Neural progenitor cell (in vitro differentiated cells): Measurements from ENCODE around the gene FAM98A. TPM values are rescaled to one million over a fixed set of nuclear protein-coding genes. Genes with fewer than 3 reads are reported as not detected.

ENCODE experiments used
- DNase-seq: peaks from one replicate; pipeline ENCODE4 v3.0.0-alpha.2; 2016; ENCODE audit warnings: low spot score
- H2AFZ ChIP-seq: fragments of 200-600 bp; sonication (generic); replicated peaks from 2 replicates; pipeline ENCODE4 v1.6.1; 2016; ENCODE audit warnings: antibody characterized with exemption
- H3F3A ChIP-seq: fragments of 200-600 bp; sonication (generic); 2 replicates; pipeline ENCODE4 v1.6.1; 2016; ENCODE audit warnings: antibody characterized with exemption, low read depth
- H3K27ac ChIP-seq: fragments of 200-600 bp; sonication (generic); 2 replicates; pipeline ENCODE4 v1.5.1; 2016; ENCODE audit warnings: mild to moderate bottlenecking
- H3K27me3 ChIP-seq: fragments of 200-600 bp; sonication (generic); 2 replicates; pipeline ENCODE4 v1.6.1; 2016; ENCODE audit warnings: mild to moderate bottlenecking, moderate library complexity
- H3K36me3 ChIP-seq: fragments of 200-600 bp; sonication (generic); 2 replicates; pipeline ENCODE4 v1.5.1; 2016
- H3K4me1 ChIP-seq: fragments of 200-600 bp; sonication (generic); 2 replicates; pipeline ENCODE4 v1.6.1; 2016; ENCODE audit warnings: mixed run types
- H3K4me2 ChIP-seq: fragments of 200-600 bp; sonication (generic); 2 replicates; pipeline ENCODE4 v1.6.1; 2016
- H3K4me3 ChIP-seq: fragments of 200-600 bp; sonication (generic); 2 replicates; pipeline ENCODE4 v1.5.1; 2016
- H3K79me2 ChIP-seq: fragments of 200-600 bp; sonication (generic); 2 replicates; pipeline ENCODE4 v1.6.1; 2016; ENCODE audit warnings: low read depth
- H3K9ac ChIP-seq: fragments of 200-600 bp; sonication (generic); 2 replicates; pipeline ENCODE4 v1.6.1; 2016
- H3K9me3 ChIP-seq: fragments of 200-600 bp; sonication (generic); 2 replicates; pipeline ENCODE4 v1.5.1; 2016; ENCODE audit warnings: low read depth
- H4K20me1 ChIP-seq: fragments of 200-600 bp; sonication (generic); 2 replicates; pipeline ENCODE4 v1.6.1; 2016; ENCODE audit warnings: low read depth
- H3K27ac Mint-ChIP-seq: 3 replicates; pipeline ENCODE4 v1.8.0; 2021; ENCODE audit warnings: mixed read lengths
- H3K27me3 Mint-ChIP-seq: 2 replicates; pipeline ENCODE4 v1.8.0; 2022; ENCODE audit warnings: low read depth, mild to moderate bottlenecking, inconsistent platforms, moderate library complexity, mixed read lengths; ENCODE audit not compliant: insufficient read depth
- H3K36me3 Mint-ChIP-seq: 3 replicates; pipeline ENCODE4 v1.8.0; 2021; ENCODE audit warnings: mixed read lengths
- H3K4me1 Mint-ChIP-seq: 3 replicates; pipeline ENCODE4 v1.8.0; 2021; ENCODE audit warnings: mixed read lengths
- H3K4me3 Mint-ChIP-seq: 3 replicates; pipeline ENCODE4 v1.8.0; 2021; ENCODE audit warnings: mild to moderate bottlenecking, moderate library complexity, mixed read lengths
- H3K9me3 Mint-ChIP-seq: 3 replicates; pipeline ENCODE4 v1.8.0; 2020; ENCODE audit warnings: mixed read lengths
- EZH2 ChIP-seq: fragments of 200-600 bp; sonication (generic); IDR thresholded peaks from 2 replicates; pipeline ENCODE4 v1.6.1; 2017; ENCODE audit warnings: antibody characterized with exemption, mild to moderate bottlenecking, moderate library complexity
- EZH2phosphoT487 ChIP-seq: fragments of 200-600 bp; sonication (generic); IDR thresholded peaks from 2 replicates; pipeline ENCODE4 v1.6.1; 2017; ENCODE audit warnings: antibody characterized with exemption
- total RNA-seq: library from RNA; depleted of rRNA; stranded (reverse); fragments of >200 nt; gene quantifications from 2 replicates; pipeline ENCODE4 v1.2.3, GENCODE V29; 2015; ENCODE audit warnings: low replicate concordance
- TF ChIP-seq, protein P1 (sequence below): fragments of 200-600 bp; sonication (generic); IDR thresholded peaks from 2 replicates; pipeline ENCODE4 v1.5.1; 2017; ENCODE audit warnings: antibody characterized with exemption, mild to moderate bottlenecking

The FAM98A gene
- total RNA-seq, 1 donor from 2014 or later: 16.5 TPM

DNA sequence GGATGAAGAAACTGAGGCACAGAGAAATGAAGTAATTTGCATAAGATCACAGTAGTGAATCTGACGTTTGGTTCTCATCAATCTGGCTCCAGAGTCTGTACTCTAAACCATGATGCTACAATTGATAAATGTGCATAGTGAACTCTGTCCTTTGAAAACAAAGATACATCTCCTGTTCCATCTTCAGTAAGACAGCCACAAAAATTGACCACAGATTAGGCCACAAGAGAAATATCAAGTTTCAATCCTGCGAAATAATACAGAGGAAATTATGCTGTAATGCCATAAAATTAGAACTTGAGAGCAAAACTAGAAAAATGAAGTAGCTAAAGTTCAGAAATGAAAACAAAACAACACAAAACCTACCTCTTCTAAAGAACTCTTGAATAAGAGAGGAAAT is 28.4 kb downstream of the FAM98A start:
- H3K4me3 ChIP-seq: no peak overlapping the region
- no peak for TF ChIP-seq EZH2phosphoT487
- no peak for TF ChIP-seq EZH2
- TF ChIP-seq, protein P1, sequence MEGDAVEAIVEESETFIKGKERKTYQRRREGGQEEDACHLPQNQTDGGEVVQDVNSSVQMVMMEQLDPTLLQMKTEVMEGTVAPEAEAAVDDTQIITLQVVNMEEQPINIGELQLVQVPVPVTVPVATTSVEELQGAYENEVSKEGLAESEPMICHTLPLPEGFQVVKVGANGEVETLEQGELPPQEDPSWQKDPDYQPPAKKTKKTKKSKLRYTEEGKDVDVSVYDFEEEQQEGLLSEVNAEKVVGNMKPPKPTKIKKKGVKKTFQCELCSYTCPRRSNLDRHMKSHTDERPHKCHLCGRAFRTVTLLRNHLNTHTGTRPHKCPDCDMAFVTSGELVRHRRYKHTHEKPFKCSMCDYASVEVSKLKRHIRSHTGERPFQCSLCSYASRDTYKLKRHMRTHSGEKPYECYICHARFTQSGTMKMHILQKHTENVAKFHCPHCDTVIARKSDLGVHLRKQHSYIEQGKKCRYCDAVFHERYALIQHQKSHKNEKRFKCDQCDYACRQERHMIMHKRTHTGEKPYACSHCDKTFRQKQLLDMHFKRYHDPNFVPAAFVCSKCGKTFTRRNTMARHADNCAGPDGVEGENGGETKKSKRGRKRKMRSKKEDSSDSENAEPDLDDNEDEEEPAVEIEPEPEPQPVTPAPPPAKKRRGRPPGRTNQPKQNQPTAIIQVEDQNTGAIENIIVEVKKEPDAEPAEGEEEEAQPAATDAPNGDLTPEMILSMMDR: no peak
- H3K4me2 ChIP-seq: no peak overlapping the region
- H3K9ac ChIP-seq: no peak overlapping the region
- Mint-ChIP-seq H3K36me3 (no peaks in the 10 kb centered on the region), H3K4me3 (no peak overlapping the region), H3K9me3 (no peaks in the 10 kb centered on the region), H3K27me3 (no peaks in the 10 kb centered on the region), H3K4me1 (no peaks in the 10 kb centered on the region), H3K27ac (no peak overlapping the region)
- H3K4me1 ChIP-seq: no peaks in the 10 kb centered on the region
- no peak overlapping the region for H2AFZ ChIP-seq
- no peaks in the 10 kb centered on the region for H4K20me1 ChIP-seq
- no peaks in the 10 kb centered on the region for H3K36me3 ChIP-seq
- H3K79me2 ChIP-seq: no peaks in the 10 kb centered on the region
- H3K27me3 ChIP-seq: no peaks in the 10 kb centered on the region
- no peak for DNase-seq
- H3F3A ChIP-seq: no peaks in the 10 kb centered on the region
- no peaks in the 10 kb centered on the region for H3K9me3 ChIP-seq
- no peak overlapping the region for H3K27ac ChIP-seq

GRCh38 chr2:33561872-33562271 is 37.2 kb downstream of the FAM98A start:
- Mint-ChIP-seq H3K27ac (no peak overlapping the region), H3K27me3 (no peaks in the 10 kb centered on the region), H3K4me1 (no peaks in the 10 kb centered on the region), H3K36me3 (no peaks in the 10 kb centered on the region), H3K4me3 (no peak overlapping the region), H3K9me3 (no peaks in the 10 kb centered on the region)
- no peaks in the 10 kb centered on the region for H3F3A ChIP-seq
- no peaks in the 10 kb centered on the region for H3K36me3 ChIP-seq
- H2AFZ ChIP-seq: no peak overlapping the region
- no peak overlapping the region for H3K4me2 ChIP-seq
- no peaks in the 10 kb centered on the region for H3K9me3 ChIP-seq
- no peak overlapping the region for H3K27ac ChIP-seq
- no peaks in the 10 kb centered on the region for H3K4me1 ChIP-seq
- H4K20me1 ChIP-seq: no peaks in the 10 kb centered on the region
- TF ChIP-seq EZH2phosphoT487 (no peak), EZH2 (no peak)
- TF ChIP-seq, protein P1: no peak
- no peaks in the 10 kb centered on the region for H3K79me2 ChIP-seq
- no peak overlapping the region for H3K9ac ChIP-seq
- DNase-seq: no peak
- no peak overlapping the region for H3K4me3 ChIP-seq
- H3K27me3 ChIP-seq: no peaks in the 10 kb centered on the region

- no peaks in the 10 kb centered on the region for H3K36me3 Mint-ChIP-seq
- no peaks in the 10 kb centered on the region for H3F3A ChIP-seq
- H3K4me3 ChIP-seq: no peak overlapping the region
- H2AFZ ChIP-seq: no peak overlapping the region
- no peaks in the 10 kb centered on the region for H3K4me1 ChIP-seq
- no peak for TF ChIP-seq EZH2
- TF ChIP-seq, protein P1: no peak
- no peak for TF ChIP-seq EZH2phosphoT487
- H3K27ac Mint-ChIP-seq: no peak overlapping the region
- no peak overlapping the region for H3K27ac ChIP-seq
- H3K27me3 ChIP-seq: no peaks in the 10 kb centered on the region
- no peak overlapping the region for H3K9ac ChIP-seq
- no peak overlapping the region for H3K4me3 Mint-ChIP-seq
- H4K20me1 ChIP-seq: no peaks in the 10 kb centered on the region
- H3K4me1 Mint-ChIP-seq: no peaks in the 10 kb centered on the region
- peaks cover 3% of the 10 kb centered on the region for H3K9me3 Mint-ChIP-seq
- no peaks in the 10 kb centered on the region for H3K9me3 ChIP-seq
- no peak for DNase-seq
- no peaks in the 10 kb centered on the region for H3K79me2 ChIP-seq
- H3K36me3 ChIP-seq: no peaks in the 10 kb centered on the region
- no peaks in the 10 kb centered on the region for H3K27me3 Mint-ChIP-seq
- no peak overlapping the region for H3K4me2 ChIP-seq
Measured at GRCh38 chr2:33560017-33560416, 39.1 kb downstream of the FAM98A start.
